HepG2 (cell line): ENCODE measurements around the gene NLRP5. TPM values are rescaled to one million over a fixed set of nuclear protein-coding genes. Genes with fewer than 3 reads are reported as not detected.

Experiments used
- ATAC-seq: fragments of 200-7000 bp; cut with Tn5 transposase; 3 replicates; pipeline ENCODE4 v1.9.1; 2020; ENCODE audit warnings: mild to moderate bottlenecking, moderate library complexity
- BruUV-seq: library from RNA; stranded (reverse); fragments of 400-500 nt; replicated peaks from 2 replicates; lab custom pipeline; 2021; lab: Mats Ljungman, UMichigan
- CTCF ChIA-PET: fragments of 300-600 bp; formaldehyde crosslinking; extraction: SDS; loops from one replicate; lab custom pipeline; 2021; ENCODE audit warnings: low total read pairs, inconsistent platforms, low intra/inter-chr PET ratio; lab: Yijun Ruan, JAX
- POLR2A ChIA-PET: fragments of 350-600 bp; sonication (Branson Sonifier 250); formaldehyde crosslinking; loops from one replicate; lab custom pipeline; 2020; ENCODE audit warnings: antibody characterized with exemption, inconsistent platforms; lab: Yijun Ruan, JAX
- DNase-seq: peaks from one replicate; pipeline ENCODE4 v3.0.0-alpha.2; 2015; ENCODE audit warnings: low spot score
- FAIRE-seq: peaks from 3 replicates; lab custom pipeline; 2011; peaks lifted over from hg19 to GRCh38; lab: Jason Lieb, UNC
- H2AFZ ChIP-seq: one replicate; pipeline ENCODE4 v1.6.1; 2011; ENCODE audit warnings: low read length, inconsistent platforms
- H3K27ac ChIP-seq: fragments of 300-600 bp; 3 replicates; pipeline ENCODE4 v1.8.0; 2011; ENCODE audit warnings: mixed run types, mild to moderate bottlenecking, mixed read lengths, low read length, inconsistent platforms; ENCODE audit not compliant: insufficient read depth; ENCODE audit errors: extremely low read length
- H3K27me3 ChIP-seq, 2 experiments: fragments of 200-600 bp in 1 of 2; 2 replicates in 1 of 2; 3 replicates in 1 of 2; pipeline versions ENCODE4 v1.6.0 to v1.8.0; 2011; ENCODE audit warnings: low read length in 2 of 2, mild to moderate bottlenecking in 2 of 2, moderate library complexity in 2 of 2, inconsistent platforms in 1 of 2; ENCODE audit not compliant: insufficient read depth in 2 of 2, control insufficient read depth in 1 of 2
- H3K36me3 ChIP-seq, 2 experiments: fragments of 200-600 bp in 1 of 2; replicated peaks in 1 of 2; 2 replicates in 1 of 2; 3 replicates in 1 of 2; pipeline versions ENCODE4 v1.5.1 to v1.8.0; 2011; ENCODE audit warnings: low read length in 2 of 2, inconsistent platforms in 1 of 2; ENCODE audit not compliant: insufficient read depth in 2 of 2, control insufficient read depth in 1 of 2
- H3K4me1 ChIP-seq: 2 replicates; pipeline ENCODE4 v1.5.1; 2012; ENCODE audit warnings: low read length, inconsistent platforms; ENCODE audit not compliant: insufficient read depth
- H3K4me2 ChIP-seq: 2 replicates; pipeline ENCODE4 v1.6.0; 2011; ENCODE audit warnings: low read depth, low read length, inconsistent platforms
- H3K4me3 ChIP-seq, 3 experiments: fragments of 200-600 bp in 1 of 3; sonication (generic), shearing (Covaris generic) in 1 of 3; replicated peaks in 1 of 3; 2 replicates each; pipeline ENCODE4 v1.5.1; 2011 to 2016; ENCODE audit warnings: low read length in 3 of 3, inconsistent platforms in 2 of 3, low read depth in 2 of 3, mild to moderate bottlenecking in 2 of 3, control low read depth in 1 of 3, mixed read lengths in 1 of 3; ENCODE audit not compliant: insufficient read depth in 1 of 3
- H3K79me2 ChIP-seq: one replicate; pipeline ENCODE4 v1.6.1; 2011; ENCODE audit warnings: low read length, inconsistent platforms; ENCODE audit not compliant: insufficient read depth
- H3K9ac ChIP-seq: 2 replicates; pipeline ENCODE4 v1.6.0; 2011; ENCODE audit warnings: mild to moderate bottlenecking, low read depth, low read length, inconsistent platforms; ENCODE audit not compliant: insufficient read depth
- H3K9me3 ChIP-seq: 2 replicates; pipeline ENCODE4 v1.5.1; 2012; ENCODE audit warnings: mild to moderate bottlenecking, low read length
- H4K20me1 ChIP-seq: 2 replicates; pipeline ENCODE4 v1.6.0; 2011; ENCODE audit warnings: inconsistent platforms, mild to moderate bottlenecking, low read length, moderate library complexity; ENCODE audit not compliant: insufficient read depth
- ARID2 ChIP-seq: sonication (generic); formaldehyde crosslinking; IDR thresholded peaks from 2 replicates; pipeline ENCODE4 v1.8.1; 2022; ENCODE audit warnings: mild to moderate bottlenecking, missing genetic modification reagents, borderline replicate concordance
- FOSL2 ChIP-seq: sonication (generic); formaldehyde crosslinking; IDR thresholded peaks from 2 replicates; pipeline ENCODE4 v1.4.0; 2020; ENCODE audit warnings: missing genetic modification reagents
- MAFG ChIP-seq: sonication (generic); formaldehyde crosslinking; IDR thresholded peaks from 2 replicates; pipeline ENCODE4 v1.5.1; 2020; ENCODE audit warnings: mild to moderate bottlenecking, missing genetic modification reagents
- NBN ChIP-seq: fragments of 450-650 bp; conservative IDR thresholded peaks from 2 replicates; pipeline ENCODE4 v1.6.1; 2017
- NR2F1 ChIP-seq, 2 experiments: fragments of 450-650 bp in 1 of 2; formaldehyde crosslinking in 1 of 2; IDR thresholded peaks; 2 replicates each; pipeline versions ENCODE4 v1.5.0 to v1.6.1; 2016 to 2020; ENCODE audit warnings: mild to moderate bottlenecking in 1 of 2, missing compliant biosample characterization in 1 of 2, missing genetic modification reagents in 1 of 2, moderate library complexity in 1 of 2
- TEAD2 ChIP-seq: sonication (generic); formaldehyde crosslinking; IDR thresholded peaks from 2 replicates; pipeline ENCODE4 v1.9.0; 2021; ENCODE audit warnings: missing genetic modification reagents
- ZNF607 ChIP-seq: sonication (generic); formaldehyde crosslinking; IDR thresholded peaks from 2 replicates; pipeline ENCODE4 v1.5.1; 2020; ENCODE audit warnings: missing genetic modification reagents, mild to moderate bottlenecking, borderline replicate concordance
- ZNF616 ChIP-seq: sonication (generic); formaldehyde crosslinking; IDR thresholded peaks from 2 replicates; pipeline ENCODE4 v1.5.0; 2020; ENCODE audit warnings: low read depth, mild to moderate bottlenecking, missing genetic modification reagents
- WGBS: methylation state at CpG from one replicate; pipeline ENCODE4 v1.1.6; 2017; ENCODE audit warnings: low lambda C conversion rate; 5-methylcytosine and 5-hydroxymethylcytosine counted together
- in situ Hi-C: cut with HindIII; loops from 2 replicates; pipeline ENCODE4 v1.10.0; 2017; ENCODE audit warnings: low pct_unique_long_range_greater_than_20kb; ENCODE audit not compliant: extremely low pct_ligation_motif_present
- intact Hi-C: fragments of 100-400 bp; cut with micrococcal nuclease; formaldehyde crosslinking; loops from one replicate; pipeline ENCODE4 v1.10.0; 2022; ENCODE audit not compliant: unreplicated experiment
- polyA plus RNA-seq, 8 experiments: library from polyadenylated mRNA; depleted of rRNA in 3 of 8; stranded (reverse) in 7 of 8; unstranded in 1 of 8; fragments of >200 nt; fragmentation: Illumina TruSeq in 4 of 8; extraction: Trizol in 4 of 8; gene quantifications; 2 replicates each; pipeline versions ENCODE4 v1.2.1 to v1.2.3, GENCODE V29; 2011 to 2016; ENCODE audit warnings: low read depth in 4 of 8, missing spikeins in 1 of 8, mixed read lengths in 1 of 8; ENCODE audit not compliant: insufficient read depth in 1 of 8
- total RNA-seq, 5 experiments: library from RNA; depleted of rRNA; stranded (reverse); fragments of >200 nt; fragmentation: Illumina TruSeq; extraction: Trizol; gene quantifications; 2 replicates each; pipeline ENCODE4 v1.2.3, GENCODE V29; 2016; ENCODE audit warnings: low read depth in 1 of 5
- TF ChIP-seq, protein P1 (sequence below): sonication (generic); formaldehyde crosslinking; IDR thresholded peaks from 2 replicates; pipeline ENCODE4 v1.5.0; 2020; ENCODE audit warnings: mild to moderate bottlenecking, missing genetic modification reagents
- TF ChIP-seq, protein P2 (sequence below): sonication (generic); formaldehyde crosslinking; IDR thresholded peaks from 2 replicates; pipeline ENCODE4 v1.4.0; 2020; ENCODE audit warnings: missing genetic modification reagents, mild to moderate bottlenecking, borderline replicate concordance
- TF ChIP-seq, protein P3 (sequence below): sonication (generic); formaldehyde crosslinking; conservative IDR thresholded peaks from 2 replicates; pipeline ENCODE4 v1.4.0; 2020; ENCODE audit warnings: missing genetic modification reagents
- TF ChIP-seq, protein P4 (sequence below): sonication (generic); formaldehyde crosslinking; conservative IDR thresholded peaks from 2 replicates; pipeline ENCODE4 v1.8.0; 2022; ENCODE audit warnings: mild to moderate bottlenecking, moderate library complexity, missing genetic modification reagents
- TF ChIP-seq, protein P5 (sequence below): sonication (generic); formaldehyde crosslinking; IDR thresholded peaks from 2 replicates; pipeline ENCODE4 v1.5.0; 2020; ENCODE audit warnings: missing genetic modification reagents

Gene NLRP5
- total and polyA plus RNA-seq, 2 of the 13 experiments (the other 11 are each of a cell fraction or from before 2014, with no cell fraction given): not detected

DNA sequence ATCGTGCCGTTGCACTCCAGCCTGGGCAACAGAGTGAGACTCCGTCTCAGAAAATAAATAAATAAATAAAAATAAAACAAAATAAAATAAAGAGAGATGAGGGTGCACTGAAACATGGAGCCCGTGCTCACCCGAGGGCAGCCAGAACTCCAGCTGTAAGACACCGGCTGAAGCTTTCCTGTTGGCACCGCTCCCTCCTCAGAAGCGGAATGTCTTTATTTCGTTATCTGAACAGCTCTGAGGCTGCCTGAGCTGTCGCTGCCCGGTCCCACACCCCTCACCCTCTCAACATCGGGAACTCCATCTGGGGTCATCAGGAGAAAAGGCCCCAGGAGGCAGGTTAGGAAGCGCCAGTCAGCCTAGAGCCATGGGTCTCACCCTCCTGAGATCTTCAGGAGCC, 110.1 kb downstream of the NLRP5 start:
- Histone ChIP-seq H4K20me1 (peaks cover 32% of the 10 kb centered on the region), H3K9ac (no peak overlapping the region), H3K4me3 (no peak overlapping the region), H3K9me3 (peaks cover 11% of the 10 kb centered on the region; the same call in 1 of the 2 replicates), H3K27me3 (no peaks in the 10 kb centered on the region; a peak in 1 of 5 replicates), H2AFZ (no peak overlapping the region), H3K36me3 (peaks cover 36 to 75% of the 10 kb centered on the region in 2 experiments), H3K27ac (no peak overlapping the region), H3K79me2 (peaks cover 36% of the 10 kb centered on the region), H3K4me2 (no peak overlapping the region), H3K4me1 (no peaks in the 10 kb centered on the region)
- TF ChIP-seq, protein P1, sequence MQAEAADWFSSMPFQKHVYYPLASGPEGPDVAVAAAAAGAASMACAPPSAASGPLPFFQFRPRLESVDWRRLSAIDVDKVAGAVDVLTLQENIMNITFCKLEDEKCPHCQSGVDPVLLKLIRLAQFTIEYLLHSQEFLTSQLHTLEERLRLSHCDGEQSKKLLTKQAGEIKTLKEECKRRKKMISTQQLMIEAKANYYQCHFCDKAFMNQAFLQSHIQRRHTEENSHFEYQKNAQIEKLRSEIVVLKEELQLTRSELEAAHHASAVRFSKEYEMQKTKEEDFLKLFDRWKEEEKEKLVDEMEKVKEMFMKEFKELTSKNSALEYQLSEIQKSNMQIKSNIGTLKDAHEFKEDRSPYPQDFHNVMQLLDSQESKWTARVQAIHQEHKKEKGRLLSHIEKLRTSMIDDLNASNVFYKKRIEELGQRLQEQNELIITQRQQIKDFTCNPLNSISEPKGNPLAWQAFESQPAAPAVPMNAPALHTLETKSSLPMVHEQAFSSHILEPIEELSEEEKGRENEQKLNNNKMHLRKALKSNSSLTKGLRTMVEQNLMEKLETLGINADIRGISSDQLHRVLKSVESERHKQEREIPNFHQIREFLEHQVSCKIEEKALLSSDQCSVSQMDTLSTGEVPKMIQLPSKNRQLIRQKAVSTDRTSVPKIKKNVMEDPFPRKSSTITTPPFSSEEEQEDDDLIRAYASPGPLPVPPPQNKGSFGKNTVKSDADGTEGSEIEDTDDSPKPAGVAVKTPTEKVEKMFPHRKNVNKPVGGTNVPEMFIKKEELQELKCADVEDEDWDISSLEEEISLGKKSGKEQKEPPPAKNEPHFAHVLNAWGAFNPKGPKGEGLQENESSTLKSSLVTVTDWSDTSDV (CRISPR knock-in tag): no peak
- TF ChIP-seq NBN (no peak), FOSL2 (no peak), ZNF607 (CRISPR knock-in tag) (no peak), NR2F1 (CRISPR knock-in tag; IDR thresholded peaks at IDR 0.05) (no peak), ARID2 (CRISPR knock-in tag) (no peak), ZNF616 (CRISPR knock-in tag) (no peak), MAFG (CRISPR knock-in tag) (no peak), TEAD2 (CRISPR knock-in tag) (no peak)
- TF ChIP-seq, protein P2, sequence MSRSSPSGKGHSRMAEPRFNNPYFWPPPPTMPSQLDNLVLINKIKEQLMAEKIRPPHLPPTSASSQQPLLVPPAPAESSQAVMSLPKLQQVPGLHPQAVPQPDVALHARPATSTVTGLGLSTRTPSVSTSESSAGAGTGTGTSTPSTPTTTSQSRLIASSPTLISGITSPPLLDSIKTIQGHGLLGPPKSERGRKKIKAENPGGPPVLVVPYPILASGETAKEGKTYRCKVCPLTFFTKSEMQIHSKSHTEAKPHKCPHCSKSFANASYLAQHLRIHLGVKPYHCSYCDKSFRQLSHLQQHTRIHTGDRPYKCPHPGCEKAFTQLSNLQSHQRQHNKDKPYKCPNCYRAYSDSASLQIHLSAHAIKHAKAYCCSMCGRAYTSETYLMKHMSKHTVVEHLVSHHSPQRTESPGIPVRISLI (CRISPR knock-in tag): no peak
- TF ChIP-seq, protein P3, sequence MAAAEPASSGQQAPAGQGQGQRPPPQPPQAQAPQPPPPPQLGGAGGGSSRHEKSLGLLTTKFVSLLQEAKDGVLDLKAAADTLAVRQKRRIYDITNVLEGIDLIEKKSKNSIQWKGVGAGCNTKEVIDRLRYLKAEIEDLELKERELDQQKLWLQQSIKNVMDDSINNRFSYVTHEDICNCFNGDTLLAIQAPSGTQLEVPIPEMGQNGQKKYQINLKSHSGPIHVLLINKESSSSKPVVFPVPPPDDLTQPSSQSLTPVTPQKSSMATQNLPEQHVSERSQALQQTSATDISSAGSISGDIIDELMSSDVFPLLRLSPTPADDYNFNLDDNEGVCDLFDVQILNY: no peak
- TF ChIP-seq, protein P4, sequence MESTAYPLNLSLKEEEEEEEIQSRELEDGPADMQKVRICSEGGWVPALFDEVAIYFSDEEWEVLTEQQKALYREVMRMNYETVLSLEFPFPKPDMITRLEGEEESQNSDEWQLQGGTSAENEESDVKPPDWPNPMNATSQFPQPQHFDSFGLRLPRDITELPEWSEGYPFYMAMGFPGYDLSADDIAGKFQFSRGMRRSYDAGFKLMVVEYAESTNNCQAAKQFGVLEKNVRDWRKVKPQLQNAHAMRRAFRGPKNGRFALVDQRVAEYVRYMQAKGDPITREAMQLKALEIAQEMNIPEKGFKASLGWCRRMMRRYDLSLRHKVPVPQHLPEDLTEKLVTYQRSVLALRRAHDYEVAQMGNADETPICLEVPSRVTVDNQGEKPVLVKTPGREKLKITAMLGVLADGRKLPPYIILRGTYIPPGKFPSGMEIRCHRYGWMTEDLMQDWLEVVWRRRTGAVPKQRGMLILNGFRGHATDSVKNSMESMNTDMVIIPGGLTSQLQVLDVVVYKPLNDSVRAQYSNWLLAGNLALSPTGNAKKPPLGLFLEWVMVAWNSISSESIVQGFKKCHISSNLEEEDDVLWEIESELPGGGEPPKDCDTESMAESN (CRISPR knock-in tag): no peak
- TF ChIP-seq, protein P5, sequence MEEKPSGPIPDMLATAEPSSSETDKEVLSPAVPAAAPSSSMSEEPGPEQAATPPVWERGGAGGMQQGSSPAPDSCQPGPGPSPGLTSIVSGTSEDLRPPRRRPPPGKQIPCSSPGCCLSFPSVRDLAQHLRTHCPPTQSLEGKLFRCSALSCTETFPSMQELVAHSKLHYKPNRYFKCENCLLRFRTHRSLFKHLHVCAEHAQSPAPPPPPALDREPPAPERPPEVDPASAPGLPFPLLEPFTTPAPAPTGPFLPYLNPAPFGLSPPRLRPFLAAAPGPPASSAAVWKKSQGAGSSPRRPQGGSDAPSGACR (CRISPR knock-in tag): no peak
- in situ Hi-C loops (loop anchor here (5.0 kb wide), 1 partner anchor 66 kb away; no protein-coding TSS in a partner anchor), intact Hi-C loops (no loop called here)
- 97% methylated on average over 12 of the region's 13 CpGs for whole genome bisulfite sequencing
- CTCF ChIA-PET: no interaction called here
- no peak for DNase-seq
- FAIRE-seq: no peak
- POLR2A ChIA-PET: no interaction called here
- ATAC-seq: no peak
- BruUV-seq: no TSS peak
